GM12801 (cell line): ENCODE data around the gene IRX2.

ENCODE experiments used
- TF ChIP-seq, protein P1 (sequence below): IDR thresholded peaks from one replicate; pipeline ENCODE4 v1.5.1; 2011; ENCODE audit warnings: control low read depth; ENCODE audit not compliant: insufficient read length; ENCODE audit errors: extremely low read depth

The IRX2 gene

DNA sequence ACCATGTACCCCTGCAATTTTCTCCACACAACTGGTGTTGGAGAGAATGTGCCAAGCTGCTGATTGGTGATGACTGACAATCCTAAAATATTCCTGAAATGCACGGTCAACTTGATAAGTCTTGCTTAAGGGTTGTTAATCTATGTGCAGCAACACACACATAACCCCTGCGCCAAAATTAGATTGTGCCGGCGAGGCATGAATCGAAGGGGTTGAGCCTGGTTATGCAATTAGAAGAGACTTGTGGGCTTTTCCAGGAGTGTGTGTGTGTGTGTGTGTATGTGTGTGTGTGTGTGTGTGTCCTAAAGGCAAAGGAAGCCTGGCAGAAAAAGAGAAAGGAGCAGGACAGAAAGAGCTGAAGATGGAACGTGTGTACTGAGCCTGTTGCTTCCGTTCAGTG, 22.3 kb downstream of the IRX2 start:
- TF ChIP-seq, protein P1, sequence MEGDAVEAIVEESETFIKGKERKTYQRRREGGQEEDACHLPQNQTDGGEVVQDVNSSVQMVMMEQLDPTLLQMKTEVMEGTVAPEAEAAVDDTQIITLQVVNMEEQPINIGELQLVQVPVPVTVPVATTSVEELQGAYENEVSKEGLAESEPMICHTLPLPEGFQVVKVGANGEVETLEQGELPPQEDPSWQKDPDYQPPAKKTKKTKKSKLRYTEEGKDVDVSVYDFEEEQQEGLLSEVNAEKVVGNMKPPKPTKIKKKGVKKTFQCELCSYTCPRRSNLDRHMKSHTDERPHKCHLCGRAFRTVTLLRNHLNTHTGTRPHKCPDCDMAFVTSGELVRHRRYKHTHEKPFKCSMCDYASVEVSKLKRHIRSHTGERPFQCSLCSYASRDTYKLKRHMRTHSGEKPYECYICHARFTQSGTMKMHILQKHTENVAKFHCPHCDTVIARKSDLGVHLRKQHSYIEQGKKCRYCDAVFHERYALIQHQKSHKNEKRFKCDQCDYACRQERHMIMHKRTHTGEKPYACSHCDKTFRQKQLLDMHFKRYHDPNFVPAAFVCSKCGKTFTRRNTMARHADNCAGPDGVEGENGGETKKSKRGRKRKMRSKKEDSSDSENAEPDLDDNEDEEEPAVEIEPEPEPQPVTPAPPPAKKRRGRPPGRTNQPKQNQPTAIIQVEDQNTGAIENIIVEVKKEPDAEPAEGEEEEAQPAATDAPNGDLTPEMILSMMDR, result no peak

DNA sequence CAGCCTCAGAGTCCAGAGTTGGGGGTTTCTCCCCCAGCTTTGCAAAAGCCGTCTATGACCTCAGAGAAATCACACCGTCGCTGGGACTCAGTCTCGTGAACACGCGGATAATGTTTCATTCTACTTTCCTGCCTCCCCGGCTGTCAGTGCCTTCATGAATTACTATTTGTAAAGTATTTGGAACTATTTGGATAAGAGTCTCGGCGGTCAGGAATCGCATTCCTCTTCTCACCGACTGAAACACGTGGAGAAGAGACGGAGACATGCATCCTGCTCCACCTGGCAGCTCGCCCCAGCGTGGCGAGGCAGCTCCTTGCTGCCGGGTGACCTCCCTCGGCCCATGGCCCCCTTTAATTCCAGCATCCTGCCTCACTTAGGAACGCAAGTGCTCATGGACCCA, 23.9 kb downstream of the IRX2 start:
- TF ChIP-seq, protein P1, result no peak

GRCh38 chr5:2725980-2726765, 25.3 kb downstream of the IRX2 start:
- TF ChIP-seq, protein P1, result no peak

GRCh38 chr5:2724831-2725230, 26.6 kb downstream of the IRX2 start:
- TF ChIP-seq, protein P1, result no peak

GRCh38 chr5:2724031-2724581, 27.4 kb downstream of the IRX2 start:
- TF ChIP-seq, protein P1, result no peak

DNA sequence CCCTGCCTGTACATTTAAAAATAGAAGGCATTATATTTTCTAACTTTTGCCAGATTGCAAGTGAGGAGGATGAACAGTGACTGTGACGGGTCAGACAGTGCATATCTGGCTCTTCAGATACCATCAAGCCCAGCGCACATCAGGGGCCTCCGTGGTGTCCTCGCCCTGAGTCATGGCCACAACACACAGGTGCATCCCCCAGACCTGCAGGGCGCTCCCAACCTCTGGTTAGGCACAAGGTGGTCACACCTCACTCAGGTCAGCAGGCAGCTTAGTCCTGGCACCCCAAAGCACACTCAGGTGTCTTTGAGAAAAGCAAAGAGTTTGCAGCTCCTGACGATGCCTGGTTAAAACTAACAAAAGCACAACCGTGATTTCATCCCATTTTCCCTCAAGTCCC, 28.6 kb downstream of the IRX2 start:
- TF ChIP-seq, protein P1, result no peak

DNA sequence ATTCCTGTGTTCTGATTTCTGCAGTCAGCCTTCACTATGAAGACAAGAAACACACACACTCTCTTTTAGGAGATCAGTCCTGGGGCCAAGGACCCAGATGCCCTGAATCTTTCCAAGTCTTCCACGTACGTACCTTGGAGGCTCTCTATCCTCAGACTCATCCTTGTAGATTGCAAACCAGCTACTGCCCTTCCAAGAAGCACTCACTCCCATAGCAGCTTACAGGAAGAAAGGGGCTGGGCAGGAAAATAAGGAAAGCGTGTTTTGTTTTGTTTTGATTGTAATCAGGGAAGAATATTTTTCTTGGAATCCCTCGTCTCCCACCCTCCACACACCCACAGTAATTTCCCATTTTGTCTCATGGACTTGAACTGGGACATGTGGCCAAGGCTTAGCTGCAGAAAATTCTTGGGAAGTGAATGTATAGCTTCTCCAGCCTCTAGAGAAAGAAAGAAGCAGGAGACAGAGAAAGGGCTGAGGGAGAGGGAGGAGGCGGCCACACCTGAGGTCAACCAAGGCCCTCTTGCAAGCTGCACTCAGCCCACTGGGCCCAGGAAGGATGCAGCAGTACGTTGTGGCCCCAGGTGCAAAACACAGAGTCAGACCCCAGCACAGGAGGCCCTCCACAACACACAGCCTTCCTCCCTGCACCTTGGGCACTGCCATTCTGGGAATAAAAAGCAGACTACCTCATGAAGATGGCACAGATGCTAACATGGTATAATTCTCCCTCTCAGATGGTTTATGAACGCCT, 29.9 kb downstream of the IRX2 start:
- TF ChIP-seq, protein P1, result no peak
